K562 (cell line): ENCODE data around the gene SORT1. TPM values are rescaled to one million over a fixed set of nuclear protein-coding genes. Genes with fewer than 3 reads are reported as not detected.

Experiments used
- CLOCK ChIP-seq: fragments of 250-450 bp; sonication (Bioruptor Pico); IDR thresholded peaks from 2 replicates; pipeline ENCODE4 v1.4.0; 2020; ENCODE audit warnings: mild to moderate bottlenecking, moderate library complexity, borderline replicate concordance
- HNRNPH1 ChIP-seq: fragments of 200-400 bp; formaldehyde crosslinking; optimal IDR thresholded peaks from 2 replicates; pipeline ENCODE3; 2017; ENCODE audit warnings: low read depth, mild to moderate bottlenecking, low read length, moderate library complexity
- HNRNPL ChIP-seq: fragments of 200-400 bp; formaldehyde crosslinking; IDR thresholded peaks from 2 replicates; pipeline ENCODE4 v1.6.1; 2017; ENCODE audit warnings: low read depth, mild to moderate bottlenecking, low read length
- MTA2 ChIP-seq: fragments of 450-650 bp; IDR thresholded peaks from 2 replicates; pipeline ENCODE4 v1.6.1; 2016; ENCODE audit warnings: low read depth
- ZBTB2 ChIP-seq: fragments of 450-650 bp; IDR thresholded peaks from 2 replicates; pipeline ENCODE4 v1.6.1; 2016; ENCODE audit warnings: antibody characterized with exemption
- ZNF184 ChIP-seq: sonication (generic); formaldehyde crosslinking; IDR thresholded peaks from 2 replicates; pipeline ENCODE4 v1.5.0; 2020; ENCODE audit warnings: missing genetic modification reagents
- ZNF253 ChIP-seq: fragments of 250-450 bp; sonication (Bioruptor Pico); conservative IDR thresholded peaks from 2 replicates; pipeline ENCODE4 v1.6.1; 2021; ENCODE audit warnings: mild to moderate bottlenecking
- ZNF431 ChIP-seq: sonication (generic); formaldehyde crosslinking; IDR thresholded peaks from 2 replicates; pipeline ENCODE4 v1.8.0; 2022; ENCODE audit warnings: mild to moderate bottlenecking, missing genetic modification reagents
- polyA plus RNA-seq, 8 experiments: library from polyadenylated mRNA; depleted of rRNA in 4 of 8; stranded (reverse) in 5 of 8; unstranded in 3 of 8; fragments of >200 nt; fragmentation: Nextera tagmentation in 2 of 8; fragmentation: Illumina TruSeq in 1 of 8; extraction: Ambion mirVana in 2 of 8; extraction: Trizol in 1 of 8; gene quantifications; 2 replicates each; pipeline versions ENCODE4 v1.2.1 to v1.2.3, GENCODE V29; 2011 to 2014; ENCODE audit warnings: inconsistent platforms in 1 of 8, missing spikeins in 1 of 8
- total RNA-seq, 7 experiments: library from RNA; depleted of rRNA in 6 of 7; stranded (reverse); fragments of >200 nt in 6 of 7; fragmentation: Illumina TruSeq in 2 of 7; extraction: Trizol in 2 of 7; gene quantifications; 2 replicates each; pipeline versions ENCODE4 v1.2.1 to v1.2.3, GENCODE V29; 2011 to 2021; ENCODE audit warnings: low replicate concordance in 1 of 7
- TF ChIP-seq, protein P1 (sequence below): sonication (generic); formaldehyde crosslinking; IDR thresholded peaks from 2 replicates; pipeline ENCODE4 v1.8.1; 2023; ENCODE audit warnings: missing genetic modification reagents, mild to moderate bottlenecking, borderline replicate concordance
- TF ChIP-seq, protein P2 (sequence below): sonication (generic); IDR thresholded peaks from 2 replicates; pipeline ENCODE4 v1.6.1; 2016

Gene SORT1
- total and polyA plus RNA-seq, 9 of the 15 experiments (the other 6 are each of a cell fraction or from before 2014, with no cell fraction given): 27.4 to 112 (median 65.0) TPM

- no peak for TF ChIP-seq ZBTB2
- TF ChIP-seq, protein P1, sequence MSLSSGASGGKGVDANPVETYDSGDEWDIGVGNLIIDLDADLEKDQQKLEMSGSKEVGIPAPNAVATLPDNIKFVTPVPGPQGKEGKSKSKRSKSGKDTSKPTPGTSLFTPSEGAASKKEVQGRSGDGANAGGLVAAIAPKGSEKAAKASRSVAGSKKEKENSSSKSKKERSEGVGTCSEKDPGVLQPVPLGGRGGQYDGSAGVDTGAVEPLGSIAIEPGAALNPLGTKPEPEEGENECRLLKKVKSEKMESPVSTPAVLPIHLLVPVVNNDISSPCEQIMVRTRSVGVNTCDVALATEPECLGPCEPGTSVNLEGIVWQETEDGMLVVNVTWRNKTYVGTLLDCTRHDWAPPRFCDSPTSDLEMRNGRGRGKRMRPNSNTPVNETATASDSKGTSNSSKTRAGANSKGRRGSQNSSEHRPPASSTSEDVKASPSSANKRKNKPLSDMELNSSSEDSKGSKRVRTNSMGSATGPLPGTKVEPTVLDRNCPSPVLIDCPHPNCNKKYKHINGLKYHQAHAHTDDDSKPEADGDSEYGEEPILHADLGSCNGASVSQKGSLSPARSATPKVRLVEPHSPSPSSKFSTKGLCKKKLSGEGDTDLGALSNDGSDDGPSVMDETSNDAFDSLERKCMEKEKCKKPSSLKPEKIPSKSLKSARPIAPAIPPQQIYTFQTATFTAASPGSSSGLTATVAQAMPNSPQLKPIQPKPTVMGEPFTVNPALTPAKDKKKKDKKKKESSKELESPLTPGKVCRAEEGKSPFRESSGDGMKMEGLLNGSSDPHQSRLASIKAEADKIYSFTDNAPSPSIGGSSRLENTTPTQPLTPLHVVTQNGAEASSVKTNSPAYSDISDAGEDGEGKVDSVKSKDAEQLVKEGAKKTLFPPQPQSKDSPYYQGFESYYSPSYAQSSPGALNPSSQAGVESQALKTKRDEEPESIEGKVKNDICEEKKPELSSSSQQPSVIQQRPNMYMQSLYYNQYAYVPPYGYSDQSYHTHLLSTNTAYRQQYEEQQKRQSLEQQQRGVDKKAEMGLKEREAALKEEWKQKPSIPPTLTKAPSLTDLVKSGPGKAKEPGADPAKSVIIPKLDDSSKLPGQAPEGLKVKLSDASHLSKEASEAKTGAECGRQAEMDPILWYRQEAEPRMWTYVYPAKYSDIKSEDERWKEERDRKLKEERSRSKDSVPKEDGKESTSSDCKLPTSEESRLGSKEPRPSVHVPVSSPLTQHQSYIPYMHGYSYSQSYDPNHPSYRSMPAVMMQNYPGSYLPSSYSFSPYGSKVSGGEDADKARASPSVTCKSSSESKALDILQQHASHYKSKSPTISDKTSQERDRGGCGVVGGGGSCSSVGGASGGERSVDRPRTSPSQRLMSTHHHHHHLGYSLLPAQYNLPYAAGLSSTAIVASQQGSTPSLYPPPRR: no peak
- TF ChIP-seq HNRNPH1: no peak
- no peak for TF ChIP-seq CLOCK
- TF ChIP-seq ZNF253 (CRISPR knock-in tag): no peak
- no peak for TF ChIP-seq MTA2
- TF ChIP-seq HNRNPL: no peak
- no peak for TF ChIP-seq ZNF184 (CRISPR knock-in tag)
- TF ChIP-seq, protein P2, sequence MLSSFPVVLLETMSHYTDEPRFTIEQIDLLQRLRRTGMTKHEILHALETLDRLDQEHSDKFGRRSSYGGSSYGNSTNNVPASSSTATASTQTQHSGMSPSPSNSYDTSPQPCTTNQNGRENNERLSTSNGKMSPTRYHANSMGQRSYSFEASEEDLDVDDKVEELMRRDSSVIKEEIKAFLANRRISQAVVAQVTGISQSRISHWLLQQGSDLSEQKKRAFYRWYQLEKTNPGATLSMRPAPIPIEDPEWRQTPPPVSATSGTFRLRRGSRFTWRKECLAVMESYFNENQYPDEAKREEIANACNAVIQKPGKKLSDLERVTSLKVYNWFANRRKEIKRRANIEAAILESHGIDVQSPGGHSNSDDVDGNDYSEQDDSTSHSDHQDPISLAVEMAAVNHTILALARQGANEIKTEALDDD: peak; percentile 39; the same call in 1 of the 2 replicates
- no peak for TF ChIP-seq ZNF431
Measured at GRCh38 chr1:109392788-109393616, 4.7 kb downstream of the SORT1 start (continued).
